ENCODE data around the gene NME7.

DNA sequence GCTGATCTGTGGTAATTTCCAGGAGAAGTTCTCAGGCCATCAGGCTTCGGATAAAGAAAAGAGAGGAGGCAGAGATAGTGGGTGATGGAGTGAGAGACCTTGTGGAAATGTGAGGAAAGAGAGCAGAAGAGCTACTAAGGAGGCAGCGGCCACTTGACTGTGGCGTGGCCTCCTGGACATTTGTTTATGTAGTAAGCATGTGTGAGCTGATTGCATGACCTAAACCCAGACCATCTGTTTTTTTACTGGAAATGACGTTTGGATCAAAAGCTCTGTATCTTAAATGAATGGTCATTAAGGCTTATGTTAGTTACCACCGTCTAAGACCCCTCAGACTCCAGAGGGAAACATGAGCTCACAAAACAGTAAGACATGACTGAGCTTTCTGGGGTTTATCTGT, 247.5 kb downstream of the NME7 start:
- TF ChIP-seq POLR2A (IDR thresholded peaks at IDR 0.05): no peak
- no peak for TF ChIP-seq POLR2AphosphoS5 (IDR thresholded peaks at IDR 0.05)
